ENCODE results near the gene LIMCH1.

DNA sequence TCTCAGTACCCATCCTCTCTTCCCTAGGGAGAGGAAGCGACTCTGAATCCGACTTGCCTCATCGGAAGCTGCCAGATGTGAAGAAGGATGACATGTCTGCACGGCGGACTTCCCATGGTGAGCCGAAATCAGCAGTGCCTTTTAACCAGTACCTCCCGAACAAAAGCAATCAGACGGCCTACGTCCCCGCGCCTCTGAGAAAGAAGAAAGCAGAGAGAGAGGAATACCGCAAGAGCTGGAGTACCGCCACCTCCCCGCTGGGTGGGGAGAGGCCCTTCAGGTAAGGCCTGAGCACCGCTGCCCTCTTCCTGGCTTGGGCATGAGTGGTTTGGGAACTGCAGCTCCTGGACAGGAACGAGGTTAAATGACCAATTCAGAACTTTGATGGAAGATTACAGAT lies 81.2 kb downstream of the LIMCH1 start:
- TF ChIP-seq, protein P1, sequence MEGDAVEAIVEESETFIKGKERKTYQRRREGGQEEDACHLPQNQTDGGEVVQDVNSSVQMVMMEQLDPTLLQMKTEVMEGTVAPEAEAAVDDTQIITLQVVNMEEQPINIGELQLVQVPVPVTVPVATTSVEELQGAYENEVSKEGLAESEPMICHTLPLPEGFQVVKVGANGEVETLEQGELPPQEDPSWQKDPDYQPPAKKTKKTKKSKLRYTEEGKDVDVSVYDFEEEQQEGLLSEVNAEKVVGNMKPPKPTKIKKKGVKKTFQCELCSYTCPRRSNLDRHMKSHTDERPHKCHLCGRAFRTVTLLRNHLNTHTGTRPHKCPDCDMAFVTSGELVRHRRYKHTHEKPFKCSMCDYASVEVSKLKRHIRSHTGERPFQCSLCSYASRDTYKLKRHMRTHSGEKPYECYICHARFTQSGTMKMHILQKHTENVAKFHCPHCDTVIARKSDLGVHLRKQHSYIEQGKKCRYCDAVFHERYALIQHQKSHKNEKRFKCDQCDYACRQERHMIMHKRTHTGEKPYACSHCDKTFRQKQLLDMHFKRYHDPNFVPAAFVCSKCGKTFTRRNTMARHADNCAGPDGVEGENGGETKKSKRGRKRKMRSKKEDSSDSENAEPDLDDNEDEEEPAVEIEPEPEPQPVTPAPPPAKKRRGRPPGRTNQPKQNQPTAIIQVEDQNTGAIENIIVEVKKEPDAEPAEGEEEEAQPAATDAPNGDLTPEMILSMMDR (conservative IDR thresholded peaks at IDR 0.05; ENCODE audit: low read depth, low read length), result no peak
- TF ChIP-seq EZH2 (IDR thresholded peaks at IDR 0.05; ENCODE audit: low read length, unreplicated experiment) (no peak), EZH2phosphoT487 (IDR thresholded peaks at IDR 0.05; ENCODE audit: borderline replicate concordance, low read length) (no peak)

All from PC-3 (cell line).